Stimulated activated CD8-positive, alpha-beta memory T cell treated with anti-CD3 and anti-CD28 coated beads, Interleukin-2, amount 100 ng/mL, for 48 hours (primary cell): ENCODE measurements around the gene OSTC.
"Not testable (repeated sequence)": the region's sequence is repeated elsewhere in the genome, so short reads cannot be mapped to it uniquely, and the experiment has no call there.

Source experiments
- DNase-seq, 2 donors: peaks; one replicate each; pipeline ENCODE4 v3.0.0-alpha.2; 2020; ENCODE audit warnings: low read depth in 2 of 2

The OSTC gene

GRCh38 chr4:108646706-108647105 lies 3.7 kb upstream of the OSTC start:
- DNase-seq: no peak

DNA sequence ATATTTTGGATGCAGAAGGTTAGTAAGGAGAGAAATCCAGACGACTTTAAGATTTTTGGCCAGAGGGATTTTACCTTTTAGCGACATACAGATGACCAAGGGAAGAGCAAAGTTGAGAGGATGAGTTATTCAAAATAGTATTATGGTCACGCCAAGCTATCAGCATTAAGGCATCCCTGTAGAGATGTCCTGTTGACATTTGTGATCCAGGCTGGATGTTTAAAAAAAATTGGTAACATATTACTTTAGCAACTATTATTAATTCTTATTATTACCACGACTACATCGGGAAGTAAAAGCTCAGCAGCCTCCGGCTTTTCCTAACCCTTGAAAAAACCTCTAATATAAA lies 562 bp upstream of the OSTC start:
- no peak for DNase-seq

GRCh38 chr4:108651014-108651791 lies 804 bp downstream of the OSTC start:
- DNase-seq: no peak

- no peak for DNase-seq
Observed at GRCh38 chr4:108662629-108663028, 12.2 kb downstream of the OSTC start.

DNA sequence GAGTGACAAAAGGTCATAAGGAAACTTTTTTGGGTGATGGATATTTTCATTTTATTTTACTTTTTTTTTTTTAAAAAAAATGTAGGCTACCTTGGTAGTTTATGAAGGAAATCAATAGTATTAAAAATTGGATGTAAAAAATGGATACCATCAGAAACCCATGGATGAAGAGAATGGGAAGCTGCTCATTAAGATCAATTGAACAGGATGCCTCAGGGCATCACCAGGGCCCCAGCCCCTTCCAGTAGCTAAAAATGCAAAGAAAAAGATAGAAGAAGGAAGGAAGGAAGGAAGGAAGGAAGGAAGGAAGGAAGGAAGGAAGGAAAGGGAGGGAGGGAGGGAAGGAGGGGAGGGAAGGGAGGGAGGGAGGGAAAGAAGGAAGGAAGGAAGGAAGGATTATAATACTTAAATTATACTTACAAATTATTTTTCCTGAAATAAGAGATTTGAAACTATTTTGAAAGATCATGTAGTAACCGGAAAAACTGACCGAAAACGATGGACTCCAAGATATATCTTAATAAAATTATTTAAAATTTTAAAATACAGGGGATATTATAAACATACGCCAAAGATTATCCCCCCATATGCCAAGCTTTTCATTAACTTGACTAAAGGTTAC lies 24.1 kb downstream of the OSTC start:
- DNase-seq: no peak

DNA sequence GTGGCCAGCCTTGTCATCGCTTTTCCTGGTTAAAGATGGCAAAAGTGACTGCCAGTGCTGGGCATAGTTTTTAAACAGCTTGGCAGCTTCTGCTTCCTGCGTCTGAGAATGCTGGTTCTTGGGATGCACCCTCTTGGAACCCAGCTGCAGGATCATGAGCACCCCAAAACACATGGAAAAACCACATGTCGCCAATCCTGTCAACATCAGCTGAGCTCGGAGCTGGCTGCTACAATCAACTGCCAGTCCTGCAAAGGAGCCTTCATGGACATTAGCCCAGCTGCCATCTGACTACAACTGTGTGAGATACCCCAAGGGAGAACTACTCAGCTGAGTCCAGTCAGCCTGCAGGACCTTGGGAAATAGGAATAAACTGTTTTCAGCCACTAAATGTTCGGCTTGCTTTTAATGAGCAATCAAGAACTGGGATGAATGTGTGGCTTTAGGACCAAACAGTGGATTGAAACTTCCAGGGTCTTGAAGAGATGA lies 31.0 kb downstream of the OSTC start:
- no peak for DNase-seq

DNA sequence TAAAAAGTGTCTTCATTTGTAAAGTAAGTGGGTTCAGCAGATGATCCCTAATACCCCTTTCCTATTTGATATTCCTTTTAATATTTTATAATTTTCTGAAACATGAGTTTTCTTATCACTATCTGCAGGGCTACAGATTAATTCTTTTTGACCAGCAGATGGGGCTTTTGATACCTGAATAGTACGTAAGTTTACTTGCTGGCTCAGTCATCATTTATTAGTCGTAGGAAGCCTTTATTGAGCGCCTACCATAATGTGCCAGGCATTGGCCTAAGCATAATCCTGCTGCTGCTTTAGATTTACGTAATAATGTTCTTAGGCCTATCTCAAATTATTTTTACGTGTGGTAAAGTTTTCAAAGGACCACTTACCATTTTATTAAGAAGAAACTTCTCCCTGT lies 33.1 kb downstream of the OSTC start:
- no peak for DNase-seq

DNA sequence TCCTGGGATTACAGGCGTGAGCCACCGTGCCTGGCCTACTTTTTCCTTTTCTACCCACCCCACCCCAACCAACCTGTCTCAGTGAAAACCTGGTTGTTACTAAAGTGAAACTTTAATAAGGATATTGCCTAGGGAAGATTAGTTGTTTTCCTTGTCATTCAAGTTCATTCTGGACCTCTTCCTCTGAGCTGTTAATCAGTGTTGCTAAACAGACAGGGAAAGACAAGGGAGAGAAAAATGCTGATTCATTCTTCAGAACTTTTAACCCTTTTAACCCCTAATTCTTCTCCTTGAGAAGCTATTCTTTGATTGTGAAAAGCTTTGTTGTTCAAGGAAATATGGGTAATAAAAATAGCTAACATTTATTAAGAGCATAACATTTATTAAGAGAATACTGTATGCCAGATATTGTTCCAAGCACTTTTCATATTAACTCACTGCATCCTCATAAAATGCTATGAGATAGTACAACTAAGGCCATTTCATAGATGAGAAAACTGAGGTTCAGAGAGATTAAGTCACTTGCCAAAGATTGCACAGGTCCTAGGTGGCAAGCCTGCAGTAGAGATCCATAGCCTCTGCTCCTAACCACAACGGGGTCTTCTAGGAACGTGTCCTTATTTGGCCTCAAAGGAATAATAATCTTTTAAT lies 34.8 kb downstream of the OSTC start:
- DNase-seq: no peak

GRCh38 chr4:108690738-108691137 lies 40.3 kb downstream of the OSTC start:
- DNase-seq: no peak

- no peak for DNase-seq
Observed at GRCh38 chr4:108693211-108693610, 42.8 kb downstream of the OSTC start.

DNA sequence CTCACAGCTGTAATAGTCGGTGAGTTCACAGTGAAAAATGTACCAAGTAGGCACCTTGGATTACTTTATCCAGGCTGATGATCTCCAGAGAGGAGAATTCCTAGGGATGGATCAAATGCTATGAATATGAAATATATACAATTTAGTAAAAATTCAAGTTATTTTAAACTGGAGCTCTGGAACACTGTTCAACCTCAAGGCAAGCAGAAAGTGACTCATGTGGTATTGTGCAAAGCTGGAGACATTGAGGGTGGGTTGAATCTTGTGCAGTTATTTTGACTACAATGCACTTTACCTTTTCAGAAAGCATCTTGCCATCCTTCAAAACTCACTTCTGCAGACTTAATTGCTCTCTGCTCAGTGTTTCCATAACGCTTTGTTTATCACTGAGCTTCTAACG lies 43.4 kb downstream of the OSTC start:
- no peak for DNase-seq

- DNase-seq: no peak
Observed at GRCh38 chr4:108694423-108694822, 44.0 kb downstream of the OSTC start.

DNA sequence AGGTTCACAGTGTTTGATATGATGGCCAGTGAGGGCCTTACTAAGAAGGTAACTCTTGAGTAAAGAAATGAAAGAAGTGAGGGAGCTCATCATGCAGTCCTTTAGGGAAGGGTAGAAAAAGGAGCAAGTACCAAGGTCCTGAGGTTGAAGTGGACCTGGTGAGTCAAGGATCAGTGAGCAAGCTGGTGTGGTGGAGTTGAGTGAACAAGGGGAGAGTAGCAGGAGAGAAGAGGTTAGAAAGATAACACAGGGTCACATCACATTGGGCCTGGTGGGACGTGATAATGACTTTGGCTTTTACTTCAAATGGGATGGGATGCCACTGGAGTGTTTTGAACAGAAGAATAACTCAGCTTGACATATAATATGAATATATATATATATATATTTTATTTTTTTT lies 44.7 kb downstream of the OSTC start:
- no peak for DNase-seq

DNA sequence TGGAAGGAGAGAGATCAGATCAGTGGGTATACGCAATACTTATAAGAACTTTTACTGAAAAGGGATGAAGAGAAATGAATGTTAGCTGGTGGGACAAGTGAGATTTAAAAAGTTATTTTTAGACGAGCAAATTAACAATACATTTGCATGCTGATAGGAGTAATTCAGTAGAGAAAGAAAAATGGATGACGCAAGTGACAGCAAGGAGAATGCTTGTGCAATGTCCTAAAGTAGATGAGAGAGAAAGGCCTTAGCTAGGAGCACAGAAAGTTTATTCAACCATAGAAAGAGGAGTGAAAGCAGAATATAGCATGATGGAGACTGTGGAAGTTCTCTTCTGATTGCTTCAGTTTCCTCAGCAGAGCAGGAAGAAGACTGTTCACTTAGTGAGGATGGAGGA lies 45.8 kb downstream of the OSTC start:
- DNase-seq: no peak

DNA sequence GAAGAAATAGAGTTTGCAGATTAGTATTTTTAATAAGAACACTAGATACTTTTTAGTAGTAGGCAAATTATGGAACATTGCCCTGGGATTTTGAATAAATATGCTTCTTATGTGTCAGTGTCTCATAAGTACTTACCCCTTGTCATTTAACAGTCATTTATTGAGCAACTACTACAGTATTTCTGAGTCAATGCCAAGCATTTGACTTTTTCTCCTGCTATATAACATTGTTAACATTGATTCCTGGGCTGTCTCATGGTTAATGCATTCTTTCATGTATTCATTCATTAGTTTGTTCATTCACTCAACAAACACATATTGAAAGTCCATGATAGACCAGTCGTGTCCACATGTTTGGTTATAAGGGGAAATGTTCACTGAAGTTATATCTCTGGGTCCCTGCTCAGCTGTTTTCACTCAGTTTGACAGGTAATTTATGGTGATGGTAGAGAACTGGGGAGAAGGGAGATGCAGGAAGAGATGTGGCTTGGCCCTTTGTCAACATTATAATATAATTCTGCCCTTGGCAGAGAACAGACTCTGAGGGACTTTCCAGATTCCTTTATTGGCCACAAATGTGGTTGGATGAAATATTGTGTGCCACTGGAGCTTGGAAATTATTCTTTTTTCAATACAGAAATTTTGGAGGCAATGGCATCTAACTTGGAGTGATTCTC lies 49.8 kb downstream of the OSTC start:
- DNase-seq: no peak

GRCh38 chr4:108702960-108703359 lies 52.6 kb downstream of the OSTC start:
- DNase-seq: no peak

DNA sequence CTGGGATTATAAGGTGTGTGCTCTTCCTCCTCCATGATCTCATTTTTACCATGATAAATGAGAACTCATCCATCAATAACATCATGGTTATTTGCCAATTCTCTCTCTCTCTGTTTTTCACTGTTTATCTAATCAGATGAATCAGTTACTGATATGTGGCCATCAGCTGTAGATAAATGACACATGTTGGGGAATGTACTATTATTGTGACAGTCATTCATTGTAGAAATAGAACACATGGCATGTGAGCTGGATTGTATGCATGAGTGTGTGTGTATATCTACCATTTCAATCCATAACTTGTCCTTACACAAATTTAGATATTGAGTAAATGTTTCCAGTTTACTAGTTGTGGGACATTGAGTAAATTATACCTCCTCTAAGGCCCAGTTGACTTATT lies 53.0 kb downstream of the OSTC start:
- no peak for DNase-seq

DNA sequence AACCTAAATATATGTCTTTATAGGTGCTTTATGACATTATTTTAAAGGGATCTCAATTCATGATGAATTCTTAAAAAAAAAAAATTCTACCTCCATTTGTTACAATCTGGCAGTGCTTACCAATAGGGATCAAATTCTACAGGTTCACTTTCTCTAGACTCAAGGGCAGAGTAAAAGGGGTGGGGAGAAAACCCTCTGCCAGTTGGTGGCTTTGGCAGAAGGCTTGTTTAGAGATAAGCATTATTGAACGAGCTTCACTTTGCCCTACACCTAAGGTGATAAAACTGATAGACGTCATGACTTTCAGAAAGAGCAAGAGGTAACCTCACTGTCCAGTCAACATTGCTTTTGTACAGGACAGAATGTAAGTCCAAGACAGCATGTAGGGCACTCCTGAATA lies 53.6 kb downstream of the OSTC start:
- DNase-seq: no peak

GRCh38 chr4:108706289-108706688 lies 55.9 kb downstream of the OSTC start:
- no peak for DNase-seq

GRCh38 chr4:108709234-108709633 lies 58.8 kb downstream of the OSTC start:
- DNase-seq: no peak

DNA sequence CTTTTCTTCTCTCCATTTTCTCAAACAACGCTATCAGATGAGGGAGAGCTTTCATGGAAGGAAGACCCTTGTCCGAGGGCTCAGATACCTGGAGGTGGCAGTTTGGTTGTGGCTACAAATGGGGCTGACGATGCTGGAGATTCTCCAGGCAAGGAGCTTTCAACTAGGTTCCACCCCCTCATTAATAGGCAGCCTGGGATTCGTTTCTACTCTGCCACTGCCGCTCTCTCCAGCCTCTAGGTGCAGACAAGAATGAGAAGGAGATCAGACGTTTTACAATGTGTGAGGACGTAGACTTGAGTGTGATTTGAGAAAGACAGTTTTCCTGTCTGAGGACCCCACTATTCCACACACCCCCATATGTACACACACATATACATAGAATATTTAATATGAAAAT lies 59.3 kb downstream of the OSTC start:
- DNase-seq: no peak

GRCh38 chr4:108710578-108710977 lies 60.2 kb downstream of the OSTC start:
- not testable (repeated sequence) for DNase-seq

DNA sequence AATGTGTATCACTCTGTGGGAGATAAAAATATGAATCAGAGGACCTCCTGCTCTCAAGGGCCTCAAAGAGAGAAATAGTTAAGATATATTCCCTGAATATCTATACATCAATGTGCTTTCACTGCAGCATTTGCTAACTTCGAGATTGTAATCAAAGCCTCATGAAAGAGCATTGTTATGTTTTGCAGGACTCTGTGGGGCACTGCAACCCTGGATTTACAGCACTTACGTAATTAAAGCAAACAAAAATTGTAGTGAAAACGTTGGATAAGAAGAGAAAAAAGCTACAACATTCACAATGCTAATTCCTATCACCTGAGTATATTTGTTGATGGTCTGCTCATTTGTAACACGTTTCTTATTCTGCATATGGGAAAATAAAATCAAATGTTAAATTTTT lies 64.5 kb downstream of the OSTC start:
- no peak for DNase-seq
